Dermis microvascular lymphatic vessel endothelial cell (primary cell): ENCODE results near the gene COL4A1. TPM values are rescaled to one million over a fixed set of nuclear protein-coding genes. Genes with fewer than 3 reads are reported as not detected.

Source experiments
- DNase-seq, 2 donors: peaks; one replicate each; pipeline versions ENCODE4 v3.0.0 to v3.0.0-alpha.2; 2010; ENCODE audit warnings: low read depth in 2 of 2
- total RNA-seq: library from RNA; depleted of rRNA; stranded (reverse); fragments of >200 nt; gene quantifications from 2 replicates; pipeline ENCODE4 v1.2.1, GENCODE V29; 2014

Gene COL4A1
- total RNA-seq, 1 donor from 2014 or later = 1,098 TPM

DNA sequence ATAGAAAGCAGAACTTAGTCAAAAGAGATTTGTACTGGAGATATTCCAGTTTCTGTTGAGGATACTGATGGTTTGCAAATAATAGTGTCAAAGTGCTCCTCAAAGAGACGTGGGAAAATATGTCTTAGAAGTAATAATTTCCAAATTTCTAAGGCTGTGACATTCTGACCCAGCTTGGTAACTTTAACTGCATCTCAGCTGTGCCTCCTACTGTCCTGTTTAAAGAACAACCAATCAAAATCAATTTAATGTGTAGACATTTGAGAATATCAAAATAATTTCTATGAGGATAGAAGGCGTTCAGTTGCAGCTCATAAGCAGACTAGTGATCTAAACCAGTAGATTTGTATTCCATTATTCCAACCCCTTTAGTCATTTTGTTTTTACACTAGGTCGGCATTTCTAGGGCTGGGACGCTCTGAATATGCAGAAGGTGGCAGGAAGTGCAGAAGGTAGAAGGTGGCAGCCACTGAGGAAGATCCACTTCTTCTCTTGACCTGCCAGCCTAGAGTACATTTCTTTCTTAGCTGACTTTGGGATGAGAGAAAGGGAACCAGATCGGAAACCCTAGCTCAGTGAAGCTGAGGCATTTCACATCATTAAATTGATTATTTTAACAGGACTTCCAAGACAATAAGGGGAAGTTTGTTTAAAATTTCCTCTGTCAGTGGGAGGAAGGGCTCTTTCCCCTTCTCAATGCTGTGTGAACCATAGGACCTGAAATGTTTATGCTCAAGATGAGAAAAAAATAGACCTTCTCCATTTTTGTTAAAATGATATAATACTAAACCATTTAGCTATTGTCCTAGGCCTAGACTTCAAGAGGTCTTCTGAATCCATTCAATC lies 67.5 kb downstream of the COL4A1 start:
- peak in 1 of 2 donors; percentile 77 for DNase-seq

GRCh38 chr13:110238818-110239195 lies 68.2 kb downstream of the COL4A1 start:
- DNase-seq = no peak

DNA sequence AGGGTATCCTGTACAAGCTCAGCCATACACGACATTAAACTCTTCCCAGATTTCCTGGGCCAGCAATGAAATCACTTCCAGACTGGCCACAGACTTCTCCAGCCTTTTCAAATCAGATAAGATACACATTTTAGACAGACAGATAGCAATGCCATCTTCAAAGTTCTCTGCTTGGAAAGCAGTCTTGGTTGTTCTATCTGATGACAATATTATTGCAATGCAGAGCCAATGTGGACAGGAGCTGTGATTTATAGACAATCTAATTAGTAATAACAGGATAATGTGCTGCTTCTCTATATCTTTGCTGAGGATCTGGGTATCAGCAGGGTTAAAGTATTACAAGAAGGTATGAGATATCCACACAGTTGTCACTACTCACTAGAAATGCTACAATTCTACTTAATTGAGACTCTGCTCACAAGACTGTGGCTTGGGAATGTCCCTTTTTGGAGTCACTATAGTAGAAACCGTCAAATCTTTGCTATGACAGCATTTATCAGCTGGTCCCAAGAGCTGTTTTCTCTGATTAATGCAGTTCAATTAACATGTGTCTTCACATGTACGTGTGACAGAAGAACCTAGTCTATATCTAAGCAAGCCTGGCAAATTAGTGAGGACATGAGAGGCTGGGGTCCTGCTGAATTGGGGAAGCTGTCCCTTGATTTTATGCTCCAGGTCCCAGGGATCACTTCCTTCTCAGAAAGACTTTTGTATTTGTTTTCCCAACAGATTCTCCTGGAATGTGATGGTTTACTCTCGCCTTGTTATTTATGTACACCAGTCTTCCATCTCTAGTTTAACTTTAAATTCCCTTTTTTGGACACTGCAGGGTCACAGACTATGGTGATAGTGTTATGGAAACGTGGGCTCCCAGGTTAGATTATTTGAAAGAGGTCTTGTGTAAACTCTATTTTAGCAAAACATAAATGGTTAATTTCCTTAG lies 68.8 kb downstream of the COL4A1 start:
- DNase-seq = no peak

- DNase-seq = no peak
Measured at GRCh38 chr13:110236831-110237261, 70.1 kb downstream of the COL4A1 start.

DNA sequence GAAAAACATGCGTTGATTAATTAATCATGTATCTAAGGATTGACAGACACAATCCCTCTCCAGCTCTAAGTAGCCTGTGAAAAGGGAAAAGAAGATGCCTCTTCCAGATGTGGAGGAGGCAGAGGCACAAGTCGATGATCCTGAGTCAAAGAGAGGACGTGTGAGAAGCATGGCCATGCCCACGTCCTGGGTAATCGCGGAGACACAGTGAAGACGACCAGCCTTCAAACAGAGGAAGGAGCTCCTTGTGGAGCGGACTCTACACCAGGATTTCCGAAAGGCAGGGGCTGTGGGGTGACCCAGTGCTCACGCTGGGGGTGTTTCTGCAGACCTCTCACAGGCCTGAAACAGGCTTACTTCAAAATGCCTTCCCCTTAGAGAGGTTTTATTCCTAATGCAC lies 70.5 kb downstream of the COL4A1 start:
- no peak for DNase-seq

- DNase-seq = peak; percentile 72 to 77
Measured at GRCh38 chr13:110234532-110234931, 72.4 kb downstream of the COL4A1 start.

DNA sequence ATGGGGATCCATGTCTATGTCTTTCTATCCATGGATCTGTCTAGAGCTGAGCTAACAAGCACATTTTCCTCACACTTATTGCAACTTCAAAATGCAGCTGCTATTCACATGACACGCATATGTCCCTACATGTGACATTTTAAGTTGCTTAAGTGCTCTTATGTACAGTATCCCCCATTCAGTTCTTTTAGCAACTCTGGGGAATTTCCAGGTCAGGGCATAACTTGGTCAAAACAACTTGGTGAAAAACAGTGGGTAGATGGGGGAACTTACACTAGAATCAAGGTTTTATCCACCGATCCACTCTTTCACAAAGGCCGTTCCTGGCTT lies 73.0 kb downstream of the COL4A1 start:
- peak; percentile 36 to 82 for DNase-seq

DNA sequence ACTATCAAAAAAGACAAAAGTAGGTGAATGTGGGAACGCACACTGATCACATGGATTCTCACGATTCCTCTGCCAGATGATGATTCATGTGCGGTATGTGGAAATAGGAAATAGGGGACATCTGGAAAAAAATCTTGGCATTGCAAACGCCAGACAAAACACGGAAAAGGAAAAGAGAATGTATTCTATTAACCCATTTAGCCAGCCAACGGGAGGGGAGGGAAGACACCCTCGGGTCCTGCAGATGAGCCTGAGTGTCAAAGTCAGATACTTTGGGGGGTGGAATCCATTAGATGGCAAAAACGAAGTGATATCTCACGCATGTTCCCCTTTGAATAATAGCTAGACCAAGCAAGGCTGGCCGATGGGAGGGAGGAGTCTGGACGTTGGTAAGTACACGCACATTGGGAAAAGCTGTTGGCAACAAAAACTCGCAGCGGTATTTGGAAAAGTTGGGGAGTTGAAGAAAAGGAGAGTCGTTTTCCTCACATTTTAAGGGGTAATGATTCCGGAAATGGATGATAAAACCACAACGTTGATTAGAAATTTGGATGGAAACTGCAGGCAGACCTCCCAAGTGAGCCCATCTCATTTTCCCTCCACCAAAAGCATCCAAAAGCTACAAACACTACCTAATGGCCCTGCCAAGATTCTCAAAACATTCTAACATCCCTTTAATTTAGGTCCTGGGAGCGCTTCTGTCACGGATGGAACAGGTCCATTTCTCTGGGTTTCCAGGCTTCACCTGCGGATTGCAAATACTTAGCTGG lies 73.6 kb downstream of the COL4A1 start:
- peak; percentile 98 for DNase-seq

- peak; percentile 94 for DNase-seq
Measured at GRCh38 chr13:110232756-110233155, 74.2 kb downstream of the COL4A1 start.

DNA sequence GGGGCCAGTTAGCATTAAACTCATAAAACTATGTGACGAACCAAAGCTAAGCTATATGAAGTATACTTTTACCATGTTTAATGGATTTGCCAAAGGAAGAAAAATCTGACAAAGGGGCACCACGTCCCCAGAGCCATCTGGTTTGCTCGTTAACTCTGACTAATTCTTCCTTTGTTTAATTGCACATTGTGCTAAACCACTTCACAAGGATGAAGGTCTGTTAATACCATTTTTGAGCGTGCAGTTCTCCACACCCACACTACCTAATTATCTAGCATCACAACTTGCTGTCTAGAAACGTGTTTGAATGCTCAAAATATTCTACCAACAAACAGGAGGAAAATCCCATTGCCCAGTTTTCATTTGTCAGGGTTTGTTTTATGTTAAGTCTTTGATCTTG lies 74.8 kb downstream of the COL4A1 start:
- peak in 1 of 2 donors; percentile 60 for DNase-seq

DNA sequence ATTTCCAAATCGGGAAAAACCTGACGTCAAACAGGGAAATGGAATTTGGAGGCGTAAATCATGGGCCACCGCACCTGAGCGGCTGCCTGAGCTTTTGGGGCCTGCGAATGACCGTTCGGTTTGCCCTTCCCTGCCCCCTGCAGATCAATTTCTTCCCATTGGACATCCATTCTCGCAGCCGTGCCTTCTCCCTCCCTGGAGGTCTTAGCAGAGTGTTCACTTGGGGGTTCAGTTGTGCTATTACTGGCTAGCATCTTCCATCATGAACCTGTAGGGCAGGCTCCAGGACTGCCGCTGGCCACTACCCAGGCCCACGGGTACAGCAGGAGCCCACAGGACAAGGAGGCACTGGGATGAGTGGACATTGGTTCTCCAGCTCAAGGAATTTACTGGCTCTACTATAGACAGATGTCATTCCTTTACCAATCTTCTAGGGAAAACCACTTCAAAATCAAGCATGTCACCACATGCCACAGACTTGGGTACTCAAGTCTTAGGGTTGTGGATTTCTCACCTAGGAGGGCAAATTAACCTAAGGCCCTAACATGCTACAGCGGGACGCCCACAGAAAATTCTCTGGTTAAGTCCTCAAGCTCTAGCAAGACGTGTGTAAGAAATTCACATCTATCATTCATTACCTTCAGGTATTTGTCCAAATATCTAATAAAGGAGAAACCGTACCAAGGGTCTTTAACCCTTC lies 75.5 kb downstream of the COL4A1 start:
- DNase-seq = no peak

DNA sequence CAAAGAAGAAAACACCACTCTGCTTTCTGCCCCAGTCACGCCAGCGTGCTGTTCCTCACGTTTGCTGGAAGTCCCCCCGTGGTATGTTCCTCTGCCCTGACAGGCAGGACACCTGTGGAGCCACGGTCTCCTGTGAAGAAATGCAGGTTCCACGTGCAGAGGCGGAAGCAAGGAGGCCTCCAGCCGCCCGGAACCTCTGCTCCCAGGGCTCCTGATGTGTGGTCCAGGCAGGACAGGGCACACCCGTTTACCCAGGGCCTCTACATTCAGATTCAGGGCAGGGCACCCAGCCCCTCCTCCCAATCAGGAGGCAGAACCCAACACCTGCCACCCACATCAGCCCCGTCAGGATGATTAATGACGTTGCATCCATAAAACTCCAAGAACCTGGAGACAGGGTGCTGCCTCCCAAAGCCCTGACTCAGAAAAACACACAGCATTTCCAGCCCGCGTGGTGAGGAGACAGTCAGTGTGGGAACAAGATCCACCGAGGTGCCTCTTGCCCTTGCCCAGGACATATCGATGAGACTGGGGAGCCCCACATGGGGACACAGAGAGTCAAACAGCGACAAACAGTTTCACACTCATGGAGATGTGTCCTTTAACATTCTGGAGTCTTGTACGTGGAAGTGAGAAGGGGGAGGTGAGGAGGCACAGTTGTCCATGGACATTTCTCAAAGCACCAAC lies 76.2 kb downstream of the COL4A1 start:
- no peak for DNase-seq

DNA sequence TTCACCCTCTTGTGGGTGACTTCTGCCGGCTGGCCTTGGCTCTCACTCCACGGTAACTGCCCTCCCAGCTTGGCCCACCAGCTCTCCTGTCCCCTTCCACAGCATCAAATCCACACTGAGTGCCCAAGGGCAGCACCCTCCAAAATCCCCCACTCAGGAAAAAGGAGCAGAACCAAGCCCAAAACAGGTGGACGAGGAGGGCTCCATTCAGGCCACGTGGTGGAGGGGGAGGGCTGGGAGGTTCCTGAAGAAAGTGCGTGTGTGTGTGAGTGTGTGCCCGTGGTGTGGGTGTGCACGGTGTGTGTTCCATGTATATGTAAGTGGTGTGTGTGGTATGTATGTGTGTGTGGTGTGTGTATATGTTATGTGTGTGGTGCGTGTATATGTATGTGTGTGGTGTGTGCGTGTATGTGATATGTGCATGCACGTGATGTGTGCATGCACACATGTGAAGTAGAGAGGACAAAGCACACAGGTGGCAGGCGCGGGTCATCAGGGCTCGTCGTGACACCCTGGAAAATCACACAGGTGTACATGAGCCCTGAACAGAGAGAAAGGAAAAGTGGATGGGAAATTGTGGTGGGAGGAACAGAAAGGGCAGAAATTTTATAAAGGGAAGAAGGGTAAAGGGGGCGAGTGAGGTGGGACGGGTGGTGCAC lies 76.9 kb downstream of the COL4A1 start:
- no peak for DNase-seq

DNA sequence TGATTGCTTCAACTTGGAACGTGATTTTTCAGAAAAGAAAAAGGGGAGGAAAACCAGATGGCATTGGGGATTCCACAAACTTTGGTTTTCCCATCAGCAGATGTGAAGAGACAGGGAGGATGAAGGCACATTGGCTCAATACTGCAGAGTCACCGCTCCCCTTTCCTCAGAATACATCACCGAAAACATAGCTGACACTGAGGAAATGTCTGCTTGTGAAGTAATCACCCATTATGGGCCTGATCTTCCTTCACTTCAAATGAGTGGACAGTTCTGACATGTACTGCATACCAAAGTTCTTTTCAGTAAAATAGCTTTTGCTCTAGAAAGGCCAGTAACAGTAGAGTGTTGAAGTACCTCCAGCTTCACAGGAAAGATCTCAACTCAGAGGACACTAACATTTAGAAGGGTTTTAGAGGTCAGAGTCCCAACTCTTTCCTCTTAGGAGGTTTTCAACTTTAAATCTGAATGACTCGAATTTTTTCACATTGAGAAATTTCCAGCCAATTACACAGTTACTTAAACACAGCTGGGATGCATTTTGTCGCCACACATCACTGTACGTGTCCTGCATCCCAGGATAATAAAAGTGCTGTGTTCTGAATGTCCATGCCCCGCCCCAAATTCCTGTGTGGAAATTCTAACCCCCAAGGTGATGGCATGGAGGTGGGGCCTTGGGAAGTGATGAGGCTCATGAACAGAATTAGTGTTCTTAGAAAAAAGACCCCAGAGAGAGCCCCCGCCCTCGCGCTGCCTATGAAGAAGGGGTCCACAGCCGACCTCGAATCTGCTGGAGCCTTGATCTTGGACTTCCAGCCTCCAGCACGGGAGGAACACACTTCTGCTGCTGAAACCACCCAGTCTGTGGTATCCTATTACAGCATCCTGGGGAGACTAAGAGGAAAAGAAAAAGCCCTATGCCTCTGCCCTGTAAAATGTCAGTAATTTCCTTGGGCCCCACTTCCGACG lies 77.7 kb downstream of the COL4A1 start:
- DNase-seq = no peak

- no peak for DNase-seq
Measured at GRCh38 chr13:110227864-110228643, 78.9 kb downstream of the COL4A1 start.

DNA sequence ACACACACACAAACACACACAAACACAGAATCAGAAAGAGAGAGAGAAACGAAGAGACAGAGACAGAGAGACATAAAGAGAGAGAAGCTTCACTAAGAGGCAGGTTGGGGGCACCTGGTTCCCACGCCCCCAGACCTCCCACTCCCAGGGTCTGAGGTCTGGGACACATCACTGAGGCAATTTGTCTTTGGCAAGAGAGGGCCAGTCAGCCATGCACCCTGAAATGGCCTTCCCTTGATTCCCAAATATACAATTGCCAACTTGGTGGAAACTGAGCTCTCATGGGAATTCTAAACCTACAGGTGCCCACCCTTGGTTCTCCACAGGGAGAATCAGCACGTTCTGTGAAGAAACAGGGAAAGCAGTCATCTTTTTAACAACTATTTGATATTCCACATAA lies 79.5 kb downstream of the COL4A1 start:
- no peak for DNase-seq

- peak in 1 of 2 donors; percentile 64 for DNase-seq
Measured at GRCh38 chr13:110225609-110226574, 81.1 kb downstream of the COL4A1 start.
